Adrenal gland (tissue), 12 donors: ENCODE measurements around the gene TMEM214. TPM values are rescaled to one million over a fixed set of nuclear protein-coding genes. Genes with fewer than 3 reads are reported as not detected.

Experiments
- polyA plus RNA-seq, 3 donors: library from polyadenylated mRNA; stranded (reverse); fragments of 200-250 nt in 2 of 3; fragments of 350-450 nt in 1 of 3; fragmentation: Illumina TruSeq in 1 of 3; extraction: RNeasy Lipid Tissue Mini Kit (QIAGEN cat#74804) in 1 of 3; gene quantifications; one replicate each; pipeline ENCODE4 v1.2.3, GENCODE V29; 2013 to 2014
- total RNA-seq, 9 donors: library from RNA; depleted of rRNA in 4 of 9; stranded (reverse); fragments of >200 nt in 4 of 9; fragments of 120-200 nt in 1 of 9; fragmentation: NEBNext Ultra II Directional in 1 of 9; extraction: Animal tissue kit (Norgen Biotek cat#: 25700) in 1 of 9; gene quantifications; one replicate each; pipeline versions ENCODE4 v1.1.0 to v1.2.4, GENCODE V29; 2013 to 2023
- donor health status: healthy with polysubstance abuse.
- donor health status: Bipolar disorder and iron deficiency.
- donor health status: DM: yes; HTN: yes; CAD: no.
- donor health status: DM: no; HTN: no; CAD: no.
- donor health status: DM: no; HTN: no; CAD: no.
- donor health status: DM: yes; HTN: yes; CAD: no.

The TMEM214 gene
- total and polyA plus RNA-seq, 12 donors = 25.2 to 124 (median 60.1) TPM

Other genes with a start within 250 kb of the TMEM214 start
- gene CENPA, start 246.9 kb upstream of the TMEM214 start, total RNA-seq = 1 to 10 TPM in 2 of 9 donors, under 1 TPM in 3, not detected in 4; 0.49 to 4.5 (median 0.97) TPM
- gene CENPA, start 246.9 kb upstream of the TMEM214 start, polyA plus RNA-seq = 1 to 10 TPM in 1 of 3 donors, under 1 TPM in 2; 0.20 to 1.1 (median 0.56) TPM
- gene DPYSL5, start 184.8 kb upstream of the TMEM214 start, total RNA-seq = 1 to 10 TPM in 2 of 9 donors, under 1 TPM in 3, not detected in 4; 0.34 to 1.6 (median 0.64) TPM
- gene DPYSL5, start 184.8 kb upstream of the TMEM214 start, polyA plus RNA-seq = 1 to 10 TPM in 2 of 3 donors, under 1 TPM in 1; 0.37 to 1.6 (median 1.0) TPM
- 10 to 100 TPM; 11.0 to 27.9 (median 18.6) TPM for gene MAPRE3, start 62.3 kb upstream of the TMEM214 start, total RNA-seq
- 10 to 100 TPM; 26.5 to 73.0 (median 30.5) TPM for gene MAPRE3, start 62.3 kb upstream of the TMEM214 start, polyA plus RNA-seq
- 10 to 100 TPM; 23.4 to 42.4 (median 32.0) TPM for gene AGBL5, start 18.7 kb downstream of the TMEM214 start, total RNA-seq
- gene AGBL5, start 18.7 kb downstream of the TMEM214 start, polyA plus RNA-seq = 10 to 100 TPM; 21.2 to 31.3 (median 29.8) TPM
- gene OST4, start 38.7 kb downstream of the TMEM214 start, total RNA-seq = 100 to 1,000 TPM; 174 to 617 (median 397) TPM
- gene OST4, start 38.7 kb downstream of the TMEM214 start, polyA plus RNA-seq = 100 to 1,000 TPM; 387 to 602 (median 531) TPM
- 100 to 1,000 TPM in 5 of 9 donors, 10 to 100 TPM in 4; 17.7 to 243 (median 115) TPM for gene EMILIN1, start 45.6 kb downstream of the TMEM214 start, total RNA-seq
- 100 to 1,000 TPM in 1 of 3 donors, 10 to 100 TPM in 1, 1 to 10 TPM in 1; 4.2 to 168 (median 84.4) TPM for gene EMILIN1, start 45.6 kb downstream of the TMEM214 start, polyA plus RNA-seq
- gene KHK, start 53.8 kb downstream of the TMEM214 start, total RNA-seq = 10 to 100 TPM in 4 of 9 donors, 1 to 10 TPM in 5; 4.0 to 14.4 (median 9.0) TPM
- 1 to 10 TPM; 3.3 to 6.7 (median 4.9) TPM for gene KHK, start 53.8 kb downstream of the TMEM214 start, polyA plus RNA-seq
- gene CGREF1, start 86.2 kb downstream of the TMEM214 start, total RNA-seq = 1 to 10 TPM in 4 of 9 donors, under 1 TPM in 4, not detected in 1; 0.52 to 4.7 (median 1.0) TPM
- gene CGREF1, start 86.2 kb downstream of the TMEM214 start, polyA plus RNA-seq = 1 to 10 TPM; 1.8 to 2.0 (median 2.0) TPM
- gene ABHD1, start 90.8 kb downstream of the TMEM214 start, total RNA-seq = 1 to 10 TPM in 6 of 9 donors, under 1 TPM in 2, not detected in 1; 0.61 to 3.3 (median 1.5) TPM
- gene ABHD1, start 90.8 kb downstream of the TMEM214 start, polyA plus RNA-seq = 1 to 10 TPM in 2 of 3 donors, under 1 TPM in 1; 0.90 to 6.0 (median 4.4) TPM
- gene PREB, start 101.7 kb downstream of the TMEM214 start, total RNA-seq = 10 to 100 TPM; 47.0 to 91.5 (median 64.6) TPM
- gene PREB, start 101.7 kb downstream of the TMEM214 start, polyA plus RNA-seq = 10 to 100 TPM; 44.1 to 68.5 (median 67.8) TPM
- gene PRR30, start 106.4 kb downstream of the TMEM214 start, total RNA-seq = not detected
- not detected for gene PRR30, start 106.4 kb downstream of the TMEM214 start, polyA plus RNA-seq
- gene TCF23, start 116.0 kb downstream of the TMEM214 start, total RNA-seq = under 1 TPM in 7 of 9 donors, not detected in 2; under 0.01 to 0.35 (median 0.08) TPM
- gene TCF23, start 116.0 kb downstream of the TMEM214 start, polyA plus RNA-seq = under 1 TPM in 2 of 3 donors, not detected in 1; 0.03 to 0.24 TPM
- gene ATRAID, start 179.1 kb downstream of the TMEM214 start, total RNA-seq = 100 to 1,000 TPM; 124 to 292 (median 155) TPM
- 100 to 1,000 TPM; 139 to 228 (median 190) TPM for gene ATRAID, start 179.1 kb downstream of the TMEM214 start, polyA plus RNA-seq
- gene SLC5A6, start 179.3 kb downstream of the TMEM214 start, total RNA-seq = 10 to 100 TPM; 13.5 to 35.0 (median 18.5) TPM
- gene SLC5A6, start 179.3 kb downstream of the TMEM214 start, polyA plus RNA-seq = 10 to 100 TPM; 17.8 to 30.1 (median 18.1) TPM
- 10 to 100 TPM; 13.1 to 70.5 (median 19.0) TPM for gene CAD, start 184.4 kb downstream of the TMEM214 start, total RNA-seq
- 10 to 100 TPM in 2 of 3 donors, 1 to 10 TPM in 1; 8.9 to 25.8 (median 13.9) TPM for gene CAD, start 184.4 kb downstream of the TMEM214 start, polyA plus RNA-seq
- gene SLC30A3, start 230.1 kb downstream of the TMEM214 start, total RNA-seq = 1 to 10 TPM in 8 of 9 donors, not detected in 1; 1.4 to 5.6 (median 3.1) TPM
- gene SLC30A3, start 230.1 kb downstream of the TMEM214 start, polyA plus RNA-seq = 1 to 10 TPM in 2 of 3 donors, under 1 TPM in 1; 0.27 to 1.5 (median 1.3) TPM
- 1 to 10 TPM in 3 of 9 donors, under 1 TPM in 3, not detected in 3; 0.14 to 2.0 (median 0.99) TPM for gene DNAJC5G, start 242.5 kb downstream of the TMEM214 start, total RNA-seq
- 1 to 10 TPM in 1 of 3 donors, under 1 TPM in 1, not detected in 1; 0.88 to 2.9 TPM for gene DNAJC5G, start 242.5 kb downstream of the TMEM214 start, polyA plus RNA-seq
- gene TRIM54, start 249.5 kb downstream of the TMEM214 start, total RNA-seq = 10 to 100 TPM in 6 of 9 donors, 1 to 10 TPM in 3; 1.2 to 27.7 (median 12.7) TPM
- 10 to 100 TPM in 2 of 3 donors, 1 to 10 TPM in 1; 2.1 to 47.1 (median 21.1) TPM for gene TRIM54, start 249.5 kb downstream of the TMEM214 start, polyA plus RNA-seq